SK-N-SH (cell line): Measurements from ENCODE around the gene CRIP3. TPM values are rescaled to one million over a fixed set of nuclear protein-coding genes. Genes with fewer than 3 reads are reported as not detected.

ENCODE experiments used
- CTCF ChIA-PET: fragments of 300-600, 350-600 bp; formaldehyde crosslinking; extraction: SDS; loops from one replicate; lab custom pipeline; 2021; lab: Yijun Ruan, JAX
- POLR2A ChIA-PET: fragments of 350-600 bp; sonication (Branson Sonifier 250); formaldehyde crosslinking; extraction: SDS; loops from one replicate; lab custom pipeline; 2020; ENCODE audit warnings: antibody characterized with exemption, inconsistent platforms; lab: Yijun Ruan, JAX
- DNase-seq: peaks from one replicate; pipeline ENCODE4 v3.0.0; 2012
- H2AFZ ChIP-seq: fragments of 200-600 bp; sonication (generic); 2 replicates; pipeline ENCODE4 v1.8.1; 2016; ENCODE audit warnings: antibody characterized with exemption, mild to moderate bottlenecking, low read depth
- H3F3A ChIP-seq: fragments of 200-600 bp; sonication (generic); replicated peaks from 2 replicates; pipeline ENCODE3; 2016; ENCODE audit warnings: antibody characterized with exemption, mild to moderate bottlenecking; ENCODE audit not compliant: insufficient read depth
- H3K27ac ChIP-seq, 2 experiments: fragments of 200-500 bp in 1 of 2; fragments of 200-600 bp in 1 of 2; sonication (Bioruptor generic) in 1 of 2; sonication (generic), shearing (Covaris generic) in 1 of 2; 2 replicates each; pipeline versions ENCODE4 v1.5.1 to v1.6.1; 2014 to 2016; ENCODE audit warnings: low read depth in 2 of 2, inconsistent platforms in 1 of 2, low read length in 1 of 2, mild to moderate bottlenecking in 1 of 2, mixed read lengths in 1 of 2
- H3K27me3 ChIP-seq: fragments of 200-600 bp; sonication (generic), shearing (Covaris generic); 2 replicates; pipeline ENCODE4 v1.6.1; 2016; ENCODE audit warnings: mixed run types; ENCODE audit not compliant: insufficient read depth
- H3K36me3 ChIP-seq, 2 experiments: fragments of 200-500 bp in 1 of 2; fragments of 200-600 bp in 1 of 2; sonication (Bioruptor generic) in 1 of 2; sonication (generic) in 1 of 2; replicated peaks in 1 of 2; 2 replicates each; pipeline versions ENCODE3 to v1.5.1; 2014 to 2016; ENCODE audit warnings: low read length in 1 of 2, mild to moderate bottlenecking in 1 of 2; ENCODE audit not compliant: insufficient read depth in 2 of 2, control insufficient read depth in 1 of 2
- H3K4me1 ChIP-seq, 2 experiments: fragments of 200-500 bp in 1 of 2; fragments of 200-600 bp in 1 of 2; sonication (Bioruptor generic) in 1 of 2; sonication (generic), shearing (Covaris generic) in 1 of 2; 2 replicates each; pipeline versions ENCODE4 v1.5.1 to v1.6.1; 2014 to 2016; ENCODE audit warnings: low read depth in 1 of 2, low read length in 1 of 2, mixed run types in 1 of 2; ENCODE audit not compliant: insufficient read depth in 2 of 2, control insufficient read depth in 1 of 2
- H3K4me2 ChIP-seq: fragments of 200-600 bp; sonication (generic), shearing (Covaris generic); 2 replicates; pipeline ENCODE4 v1.6.1; 2017; ENCODE audit warnings: mixed run types
- H3K4me3 ChIP-seq, 2 experiments: fragments of 200-500 bp in 1 of 2; fragments of 200-600 bp in 1 of 2; sonication (Bioruptor generic) in 1 of 2; sonication (generic), shearing (Covaris generic) in 1 of 2; 2 replicates each; pipeline versions ENCODE4 v1.5.1 to v1.8.1; 2014 to 2016; ENCODE audit warnings: low read depth in 2 of 2, inconsistent platforms in 1 of 2, low read length in 1 of 2, mild to moderate bottlenecking in 1 of 2, mixed read lengths in 1 of 2, moderate library complexity in 1 of 2
- H3K79me2 ChIP-seq: fragments of 200-600 bp; sonication (generic); 2 replicates; pipeline ENCODE4 v1.8.1; 2017; ENCODE audit warnings: mild to moderate bottlenecking; ENCODE audit not compliant: insufficient read depth
- H3K9ac ChIP-seq: fragments of 200-600 bp; sonication (generic); 2 replicates; pipeline ENCODE4 v1.6.1; 2017; ENCODE audit warnings: mixed run types
- H3K9me2 ChIP-seq: fragments of 200-600 bp; sonication (generic); 2 replicates; pipeline ENCODE4 v1.6.1; 2017; ENCODE audit warnings: mixed run types
- H3K9me3 ChIP-seq: fragments of 200-600 bp; sonication (generic); 2 replicates; pipeline ENCODE4 v1.6.1; 2017; ENCODE audit warnings: mixed run types, mild to moderate bottlenecking, moderate library complexity
- H4K20me1 ChIP-seq: fragments of 200-600 bp; sonication (generic); 2 replicates; pipeline ENCODE4 v1.6.1; 2017; ENCODE audit warnings: mild to moderate bottlenecking, mixed run types; ENCODE audit not compliant: insufficient read depth
- ELF1 ChIP-seq: IDR thresholded peaks from 2 replicates; pipeline ENCODE4 v1.4.0; 2012
- EP300 ChIP-seq, 2 experiments: IDR thresholded peaks; 2 replicates each; pipeline versions ENCODE4 v1.4.0 to v1.6.1; 2012; ENCODE audit warnings: borderline replicate concordance in 1 of 2, low read depth in 1 of 2, low read length in 1 of 2
- FOSL2 ChIP-seq: IDR thresholded peaks from 2 replicates; pipeline ENCODE4 v1.4.0; 2012; ENCODE audit warnings: low read depth, mild to moderate bottlenecking, moderate library complexity, borderline replicate concordance
- FOXM1 ChIP-seq: IDR thresholded peaks from 2 replicates; pipeline ENCODE4 v1.4.0; 2012; ENCODE audit warnings: low read depth, mild to moderate bottlenecking
- GABPA ChIP-seq: IDR thresholded peaks from 2 replicates; pipeline ENCODE4 v1.4.0; 2012; ENCODE audit warnings: low read depth, mild to moderate bottlenecking
- GATA2 ChIP-seq: sonication (generic); formaldehyde crosslinking; IDR thresholded peaks from 2 replicates; pipeline ENCODE4 v1.5.0; 2020; ENCODE audit warnings: mild to moderate bottlenecking, missing genetic modification reagents
- MXI1 ChIP-seq: IDR thresholded peaks from 2 replicates; pipeline ENCODE4 v1.6.1; 2012; ENCODE audit warnings: mild to moderate bottlenecking, low read depth, low read length, improper control_type of control experiment
- NFIC ChIP-seq: IDR thresholded peaks from 2 replicates; pipeline ENCODE4 v1.4.0; 2012; ENCODE audit warnings: borderline replicate concordance
- NRF1 ChIP-seq: IDR thresholded peaks from 2 replicates; pipeline ENCODE4 v1.6.1; 2012; ENCODE audit warnings: low read depth, mild to moderate bottlenecking, low read length
- RCOR1 ChIP-seq: fragments of 150-350 bp; IDR thresholded peaks from 2 replicates; pipeline ENCODE4 v1.6.1; 2017; ENCODE audit warnings: antibody characterized with exemption, low read length
- RFX5 ChIP-seq: IDR thresholded peaks from 2 replicates; pipeline ENCODE4 v1.6.1; 2012; ENCODE audit warnings: mild to moderate bottlenecking, improper control_type of control experiment, low read length
- RXRA ChIP-seq: IDR thresholded peaks from 2 replicates; pipeline ENCODE4 v1.4.0; 2012; ENCODE audit warnings: low read depth, mild to moderate bottlenecking, borderline replicate concordance
- SIN3A ChIP-seq: IDR thresholded peaks from 2 replicates; pipeline ENCODE4 v1.6.1; 2012; ENCODE audit warnings: low read depth, mild to moderate bottlenecking, low read length, moderate library complexity, borderline replicate concordance
- TCF12 ChIP-seq: IDR thresholded peaks from 2 replicates; pipeline ENCODE4 v1.4.0; 2012
- TEAD4 ChIP-seq: IDR thresholded peaks from 2 replicates; pipeline ENCODE4 v1.4.0; 2012; ENCODE audit warnings: mild to moderate bottlenecking, borderline replicate concordance; ENCODE audit not compliant: insufficient read depth
- YY1 ChIP-seq: IDR thresholded peaks from 2 replicates; pipeline ENCODE4 v1.4.0; 2012; ENCODE audit warnings: low read depth, mild to moderate bottlenecking
- WGBS: methylation state at CpG from one replicate; pipeline ENCODE4 v1.1.6; 2017; ENCODE audit warnings: low lambda C conversion rate; 5-methylcytosine and 5-hydroxymethylcytosine counted together
- polyA plus RNA-seq, 3 experiments: library from polyadenylated mRNA; depleted of rRNA; stranded (reverse); fragments of >200 nt; gene quantifications; 2 replicates each; pipeline ENCODE4 v1.2.3, GENCODE V29; 2012
- TF ChIP-seq, protein P1 (sequence below): IDR thresholded peaks from 2 replicates; pipeline ENCODE4 v1.6.1; 2012; ENCODE audit warnings: mild to moderate bottlenecking, low read depth, low read length, moderate library complexity
- TF ChIP-seq, protein P2 (sequence below): fragments of 200-600 bp; sonication (generic); IDR thresholded peaks from 2 replicates; pipeline ENCODE4 v1.6.1; 2017; ENCODE audit warnings: antibody characterized with exemption, mild to moderate bottlenecking, moderate library complexity

The CRIP3 gene
- polyA plus RNA-seq, 1 of the 3 experiments (the other 2 are of a cell fraction) = not detected

DNA sequence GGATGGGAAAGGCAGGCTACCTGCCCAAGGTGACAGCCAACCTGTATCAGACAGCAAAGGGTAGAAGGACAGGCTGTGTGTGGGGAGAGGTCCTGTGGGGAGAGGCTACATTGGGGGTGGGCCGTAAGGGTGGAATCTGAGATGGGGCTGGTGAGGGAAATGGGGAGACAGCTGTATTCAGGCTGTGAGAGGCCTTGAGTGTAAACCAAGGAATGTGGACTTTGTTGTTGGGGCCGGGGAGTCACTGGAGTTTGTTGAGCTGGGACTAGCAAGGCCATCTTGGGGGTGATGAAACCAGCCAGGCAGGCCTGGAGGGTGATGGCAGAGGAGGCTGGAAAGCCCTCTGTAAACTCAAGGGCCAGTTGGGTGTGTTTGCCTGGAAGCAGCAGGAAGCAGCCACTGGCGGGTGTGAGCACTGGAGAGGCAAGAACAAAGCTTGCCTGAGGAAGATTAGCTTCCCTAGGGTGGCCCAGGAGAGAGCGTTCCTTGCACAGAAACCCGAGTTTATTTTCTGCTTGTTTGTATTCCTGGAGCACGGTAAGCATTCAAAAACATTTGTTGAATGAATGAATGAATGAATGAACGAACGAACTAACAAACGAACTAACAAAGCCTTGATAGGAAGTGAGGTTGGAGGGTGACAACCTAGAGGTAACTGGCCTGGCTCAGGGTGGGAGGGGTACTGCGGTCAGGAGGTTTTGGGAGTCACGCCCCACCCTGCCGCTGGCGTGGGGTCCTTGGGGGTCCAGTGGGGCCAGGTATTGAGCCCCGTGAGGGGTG is 46.4 kb downstream of the CRIP3 start:
- Histone ChIP-seq H3K4me1 (no peaks in the 10 kb centered on the region), H4K20me1 (no peaks in the 10 kb centered on the region), H3K27ac (no peak overlapping the region), H3K79me2 (no peaks in the 10 kb centered on the region), H3K9me3 (no peaks in the 10 kb centered on the region), H3K9ac (no peak overlapping the region), H3K4me3 (no peak overlapping the region), H3F3A (no peaks in the 10 kb centered on the region), H2AFZ (no peak overlapping the region), H3K27me3 (no peaks in the 10 kb centered on the region), H3K36me3 (no peaks in the 10 kb centered on the region), H3K4me2 (no peak overlapping the region), H3K9me2 (no peaks in the 10 kb centered on the region)
- TF ChIP-seq YY1 (no peak), RXRA (no peak), NFIC (no peak), MXI1 (no peak), ELF1 (no peak), GABPA (no peak), FOSL2 (no peak), GATA2 (CRISPR knock-in tag) (no peak), FOXM1 (no peak), NRF1 (no peak), TCF12 (no peak), SIN3A (no peak), EP300 (IDR thresholded peaks at IDR 0.05; ENCODE audit: borderline replicate concordance in 1 of 2, low read depth in 1 of 2, low read length in 1 of 2) (no peak), TEAD4 (no peak)
- TF ChIP-seq, protein P1, sequence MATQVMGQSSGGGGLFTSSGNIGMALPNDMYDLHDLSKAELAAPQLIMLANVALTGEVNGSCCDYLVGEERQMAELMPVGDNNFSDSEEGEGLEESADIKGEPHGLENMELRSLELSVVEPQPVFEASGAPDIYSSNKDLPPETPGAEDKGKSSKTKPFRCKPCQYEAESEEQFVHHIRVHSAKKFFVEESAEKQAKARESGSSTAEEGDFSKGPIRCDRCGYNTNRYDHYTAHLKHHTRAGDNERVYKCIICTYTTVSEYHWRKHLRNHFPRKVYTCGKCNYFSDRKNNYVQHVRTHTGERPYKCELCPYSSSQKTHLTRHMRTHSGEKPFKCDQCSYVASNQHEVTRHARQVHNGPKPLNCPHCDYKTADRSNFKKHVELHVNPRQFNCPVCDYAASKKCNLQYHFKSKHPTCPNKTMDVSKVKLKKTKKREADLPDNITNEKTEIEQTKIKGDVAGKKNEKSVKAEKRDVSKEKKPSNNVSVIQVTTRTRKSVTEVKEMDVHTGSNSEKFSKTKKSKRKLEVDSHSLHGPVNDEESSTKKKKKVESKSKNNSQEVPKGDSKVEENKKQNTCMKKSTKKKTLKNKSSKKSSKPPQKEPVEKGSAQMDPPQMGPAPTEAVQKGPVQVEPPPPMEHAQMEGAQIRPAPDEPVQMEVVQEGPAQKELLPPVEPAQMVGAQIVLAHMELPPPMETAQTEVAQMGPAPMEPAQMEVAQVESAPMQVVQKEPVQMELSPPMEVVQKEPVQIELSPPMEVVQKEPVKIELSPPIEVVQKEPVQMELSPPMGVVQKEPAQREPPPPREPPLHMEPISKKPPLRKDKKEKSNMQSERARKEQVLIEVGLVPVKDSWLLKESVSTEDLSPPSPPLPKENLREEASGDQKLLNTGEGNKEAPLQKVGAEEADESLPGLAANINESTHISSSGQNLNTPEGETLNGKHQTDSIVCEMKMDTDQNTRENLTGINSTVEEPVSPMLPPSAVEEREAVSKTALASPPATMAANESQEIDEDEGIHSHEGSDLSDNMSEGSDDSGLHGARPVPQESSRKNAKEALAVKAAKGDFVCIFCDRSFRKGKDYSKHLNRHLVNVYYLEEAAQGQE = no peak
- DNase-seq = no peak
- POLR2A ChIA-PET = no interaction called here
- CTCF ChIA-PET = no interaction called here
- WGBS = 82% methylated on average over 10 of the region's 14 CpGs

DNA sequence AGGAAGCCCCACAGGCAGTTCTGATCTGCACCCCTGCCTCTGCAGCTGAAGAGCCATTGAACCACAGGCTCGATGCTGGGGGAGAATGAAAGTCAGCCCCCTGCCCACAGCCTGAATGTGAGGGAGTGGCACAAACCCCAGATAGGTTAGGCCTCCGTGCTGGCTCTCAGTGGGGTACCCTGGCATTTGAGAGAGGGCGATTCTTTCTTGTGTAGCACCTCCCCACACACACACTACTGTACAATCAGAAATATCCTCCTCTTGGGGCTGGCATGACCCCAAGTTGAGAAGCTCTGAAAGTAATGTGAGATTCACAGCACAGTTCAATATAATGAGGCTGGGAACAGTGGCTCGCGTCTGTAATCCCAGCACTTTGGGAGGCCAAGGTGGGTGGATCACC is 47.4 kb downstream of the CRIP3 start:
- Histone ChIP-seq H3K4me3 (no peak overlapping the region), H3K9me2 (no peaks in the 10 kb centered on the region), H3K4me2 (no peak overlapping the region), H3K79me2 (no peaks in the 10 kb centered on the region), H3K4me1 (no peaks in the 10 kb centered on the region), H3K36me3 (no peaks in the 10 kb centered on the region), H4K20me1 (no peaks in the 10 kb centered on the region), H3K9ac (no peak overlapping the region), H3K27ac (no peak overlapping the region), H3K9me3 (no peaks in the 10 kb centered on the region), H3F3A (no peaks in the 10 kb centered on the region), H2AFZ (no peak overlapping the region), H3K27me3 (no peaks in the 10 kb centered on the region)
- ChIA-PET CTCF (no interaction called here), POLR2A (no interaction called here)
- 100% methylated on average over 3 of the region's 5 CpGs for WGBS
- DNase-seq = no peak
- no peak for TF ChIP-seq GATA2 (CRISPR knock-in tag)
- TF ChIP-seq RFX5 = no peak
- TF ChIP-seq, protein P2, sequence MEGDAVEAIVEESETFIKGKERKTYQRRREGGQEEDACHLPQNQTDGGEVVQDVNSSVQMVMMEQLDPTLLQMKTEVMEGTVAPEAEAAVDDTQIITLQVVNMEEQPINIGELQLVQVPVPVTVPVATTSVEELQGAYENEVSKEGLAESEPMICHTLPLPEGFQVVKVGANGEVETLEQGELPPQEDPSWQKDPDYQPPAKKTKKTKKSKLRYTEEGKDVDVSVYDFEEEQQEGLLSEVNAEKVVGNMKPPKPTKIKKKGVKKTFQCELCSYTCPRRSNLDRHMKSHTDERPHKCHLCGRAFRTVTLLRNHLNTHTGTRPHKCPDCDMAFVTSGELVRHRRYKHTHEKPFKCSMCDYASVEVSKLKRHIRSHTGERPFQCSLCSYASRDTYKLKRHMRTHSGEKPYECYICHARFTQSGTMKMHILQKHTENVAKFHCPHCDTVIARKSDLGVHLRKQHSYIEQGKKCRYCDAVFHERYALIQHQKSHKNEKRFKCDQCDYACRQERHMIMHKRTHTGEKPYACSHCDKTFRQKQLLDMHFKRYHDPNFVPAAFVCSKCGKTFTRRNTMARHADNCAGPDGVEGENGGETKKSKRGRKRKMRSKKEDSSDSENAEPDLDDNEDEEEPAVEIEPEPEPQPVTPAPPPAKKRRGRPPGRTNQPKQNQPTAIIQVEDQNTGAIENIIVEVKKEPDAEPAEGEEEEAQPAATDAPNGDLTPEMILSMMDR = no peak
- TF ChIP-seq RCOR1 = no peak
- TF ChIP-seq, protein P1 = no peak
- no peak for TF ChIP-seq FOSL2
